ENCODE measurements around the gene SNRPA1.

The SNRPA1 gene

GRCh38 chr15:101237251-101237650, 57.8 kb downstream of the SNRPA1 start:
- no peak overlapping the region for H3K4me3 ChIP-seq (replicated peaks; ENCODE audit: low read depth, low read length)
- no peak for DNase-seq (ENCODE audit: low read depth)
- TF ChIP-seq, protein P1, sequence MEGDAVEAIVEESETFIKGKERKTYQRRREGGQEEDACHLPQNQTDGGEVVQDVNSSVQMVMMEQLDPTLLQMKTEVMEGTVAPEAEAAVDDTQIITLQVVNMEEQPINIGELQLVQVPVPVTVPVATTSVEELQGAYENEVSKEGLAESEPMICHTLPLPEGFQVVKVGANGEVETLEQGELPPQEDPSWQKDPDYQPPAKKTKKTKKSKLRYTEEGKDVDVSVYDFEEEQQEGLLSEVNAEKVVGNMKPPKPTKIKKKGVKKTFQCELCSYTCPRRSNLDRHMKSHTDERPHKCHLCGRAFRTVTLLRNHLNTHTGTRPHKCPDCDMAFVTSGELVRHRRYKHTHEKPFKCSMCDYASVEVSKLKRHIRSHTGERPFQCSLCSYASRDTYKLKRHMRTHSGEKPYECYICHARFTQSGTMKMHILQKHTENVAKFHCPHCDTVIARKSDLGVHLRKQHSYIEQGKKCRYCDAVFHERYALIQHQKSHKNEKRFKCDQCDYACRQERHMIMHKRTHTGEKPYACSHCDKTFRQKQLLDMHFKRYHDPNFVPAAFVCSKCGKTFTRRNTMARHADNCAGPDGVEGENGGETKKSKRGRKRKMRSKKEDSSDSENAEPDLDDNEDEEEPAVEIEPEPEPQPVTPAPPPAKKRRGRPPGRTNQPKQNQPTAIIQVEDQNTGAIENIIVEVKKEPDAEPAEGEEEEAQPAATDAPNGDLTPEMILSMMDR (IDR thresholded peaks at IDR 0.05; ENCODE audit: low read length, missing control alignments): no peak

- TF ChIP-seq, protein P1 (IDR thresholded peaks at IDR 0.05; ENCODE audit: low read length, missing control alignments): no peak
- no peak for DNase-seq (ENCODE audit: low read depth)
- H3K4me3 ChIP-seq (replicated peaks; ENCODE audit: low read depth, low read length): no peak overlapping the region
Measured at GRCh38 chr15:101233651-101234280, 61.3 kb downstream of the SNRPA1 start.

GRCh38 chr15:101232677-101233076, 62.4 kb downstream of the SNRPA1 start:
- TF ChIP-seq, protein P1 (IDR thresholded peaks at IDR 0.05; ENCODE audit: low read length, missing control alignments): no peak
- H3K4me3 ChIP-seq (replicated peaks; ENCODE audit: low read depth, low read length): no peak overlapping the region
- no peak for DNase-seq (ENCODE audit: low read depth)
